NCI-H128 (cell line): Measurements from ENCODE around the gene AUTS2.
"Not testable (repeated sequence)": the region's sequence is repeated elsewhere in the genome, so short reads cannot be mapped to it uniquely, and the experiment has no call there.

Source experiments
- DNase-seq: peaks from one replicate; lab custom pipeline; 2025; ENCODE audit not compliant: unreplicated experiment; lab: John Stamatoyannopoulos, UW

Gene AUTS2

GRCh38 chr7:70714506-70715038, 1116.3 kb downstream of the AUTS2 start:
- no peak for DNase-seq

- no peak for DNase-seq
Observed at GRCh38 chr7:70717553-70718329, 1119.5 kb downstream of the AUTS2 start.

- peak; percentile 63 for DNase-seq
Observed at GRCh38 chr7:70719125-70719524, 1120.8 kb downstream of the AUTS2 start.

GRCh38 chr7:70720191-70720873, 1122.1 kb downstream of the AUTS2 start:
- peak; percentile 14 for DNase-seq

- no peak for DNase-seq
Observed at GRCh38 chr7:70721500-70721899, 1123.2 kb downstream of the AUTS2 start.

GRCh38 chr7:70723339-70723738, 1125.1 kb downstream of the AUTS2 start:
- no peak for DNase-seq

- no peak for DNase-seq
Observed at GRCh38 chr7:70725448-70725847, 1127.2 kb downstream of the AUTS2 start.

- DNase-seq = no peak
Observed at GRCh38 chr7:70726294-70726693, 1128.0 kb downstream of the AUTS2 start.

- DNase-seq = no peak
Observed at GRCh38 chr7:70726951-70727378, 1128.7 kb downstream of the AUTS2 start.

GRCh38 chr7:70727861-70728260, 1129.6 kb downstream of the AUTS2 start:
- no peak for DNase-seq

- DNase-seq = no peak
Observed at GRCh38 chr7:70728872-70729552, 1130.7 kb downstream of the AUTS2 start.

GRCh38 chr7:70729553-70730157, 1131.4 kb downstream of the AUTS2 start:
- DNase-seq = not testable (repeated sequence)

- no peak for DNase-seq
Observed at GRCh38 chr7:70730451-70731110, 1132.3 kb downstream of the AUTS2 start.

GRCh38 chr7:70733090-70733489, 1134.8 kb downstream of the AUTS2 start:
- DNase-seq = no peak

- DNase-seq = no peak
Observed at GRCh38 chr7:70734411-70734810, 1136.1 kb downstream of the AUTS2 start.

GRCh38 chr7:70735313-70735712, 1137.0 kb downstream of the AUTS2 start:
- no peak for DNase-seq

GRCh38 chr7:70736715-70737460, 1138.6 kb downstream of the AUTS2 start:
- DNase-seq = no peak

GRCh38 chr7:70738151-70738885, 1140.0 kb downstream of the AUTS2 start:
- DNase-seq = no peak

GRCh38 chr7:70739646-70740210, 1141.5 kb downstream of the AUTS2 start:
- DNase-seq = no peak
